LHCN-M2 (cell line): ENCODE results near the gene CRYGN. TPM values are rescaled to one million over a fixed set of nuclear protein-coding genes. Genes with fewer than 3 reads are reported as not detected.

Experiments used
- DNase-seq: peaks from one replicate; pipeline ENCODE4 v3.0.0-alpha.2; 2012; ENCODE audit warnings: low read depth
- total RNA-seq: library from RNA; depleted of rRNA; stranded (reverse); fragments of >200 nt; gene quantifications from 2 replicates; pipeline ENCODE4 v1.2.3, GENCODE V29; 2014

The CRYGN gene
- total RNA-seq, 1 experiment from 2014 or later, result not detected

DNA sequence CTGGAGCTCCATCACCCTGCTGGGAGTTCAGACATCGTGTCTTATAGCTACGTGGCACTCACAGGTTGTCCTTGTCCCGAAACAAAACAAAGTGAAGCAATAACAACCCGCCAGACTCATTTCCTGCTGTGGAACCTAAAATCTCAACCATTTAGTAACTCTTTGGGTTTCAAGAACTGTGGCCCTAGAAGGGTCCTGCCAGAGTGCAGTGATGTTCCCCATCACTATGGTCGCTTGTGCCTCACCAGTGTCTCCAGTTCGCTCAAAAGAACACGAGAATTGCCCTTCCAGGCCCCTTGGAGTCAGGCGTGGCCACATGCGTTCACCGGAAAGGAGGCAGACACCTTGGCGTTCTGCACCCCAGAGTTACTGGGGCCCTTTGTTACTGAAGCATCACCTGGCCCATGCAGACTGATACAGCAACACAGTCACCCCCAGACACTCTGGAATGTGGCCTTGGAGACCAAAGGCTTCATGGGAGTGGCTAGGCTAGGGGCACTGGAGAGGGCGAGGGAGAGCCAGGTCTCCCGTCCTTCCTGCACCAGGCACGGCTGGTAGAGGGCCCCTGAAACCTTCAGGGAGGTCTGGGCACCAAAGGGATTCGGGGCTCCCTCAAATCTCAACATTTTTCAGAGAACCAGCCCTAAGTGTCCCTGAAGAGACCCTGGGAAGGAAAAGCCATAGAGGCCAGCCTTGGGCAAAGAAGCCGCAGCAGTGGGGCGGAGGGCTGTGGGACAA is 908 bp downstream of the CRYGN start:
- no peak for DNase-seq

GRCh38 chr7:151437866-151438516 is 1.9 kb downstream of the CRYGN start:
- no peak for DNase-seq

DNA sequence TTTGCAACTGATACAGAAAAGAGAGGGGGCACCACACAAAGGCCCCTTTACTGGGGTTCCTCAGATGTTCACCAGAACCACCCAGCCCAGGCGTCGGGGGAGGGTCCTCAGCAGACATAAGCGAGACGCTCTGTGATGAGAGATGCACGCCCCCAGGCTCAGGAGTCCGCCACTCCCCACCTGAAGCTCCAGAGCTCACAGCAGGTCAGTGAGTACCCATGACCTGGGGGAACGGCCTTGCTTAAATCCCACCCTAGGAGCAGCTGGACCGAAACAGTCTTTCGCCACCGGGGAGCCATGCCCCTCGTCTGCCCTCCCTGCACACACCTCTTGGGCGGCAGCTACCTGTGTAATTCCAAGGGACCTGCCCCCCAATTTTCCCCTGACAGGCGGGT is 2.8 kb downstream of the CRYGN start:
- no peak for DNase-seq

DNA sequence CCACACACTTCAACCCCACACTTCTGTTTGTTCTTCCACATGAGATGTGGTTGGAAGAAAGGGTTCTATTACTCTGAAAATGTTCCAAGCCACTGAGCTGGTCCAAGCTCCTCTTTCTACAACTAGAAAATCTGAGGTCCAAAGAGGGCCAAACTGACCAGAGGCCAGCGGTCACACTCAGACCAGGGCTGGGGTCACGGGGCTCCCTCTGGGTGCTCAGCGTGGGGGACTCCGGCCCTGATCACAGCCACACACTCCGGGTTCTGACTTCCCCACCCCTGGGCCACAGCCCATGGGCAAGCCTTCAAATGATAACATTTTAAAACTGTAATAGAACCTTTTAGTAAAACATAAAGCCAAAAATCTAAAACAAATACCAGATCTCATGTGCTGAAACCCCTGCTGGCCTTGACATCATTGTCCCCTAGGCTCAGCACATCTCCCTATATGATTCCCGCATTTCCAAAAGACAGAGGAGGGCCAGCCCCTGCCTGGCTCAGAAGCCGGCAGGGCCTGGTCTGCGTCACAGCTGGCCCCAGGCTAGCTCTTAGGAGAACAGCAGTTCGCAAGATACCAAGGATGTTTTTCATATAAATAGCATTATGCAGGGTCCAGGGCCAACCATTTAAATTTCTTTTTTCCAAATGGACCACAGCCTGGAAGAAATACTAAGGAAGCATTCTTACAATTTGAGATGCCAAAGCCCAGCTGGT is 3.3 kb downstream of the CRYGN start:
- no peak for DNase-seq

- DNase-seq, result no peak
Observed at GRCh38 chr7:151435971-151436370, 4.0 kb downstream of the CRYGN start.

DNA sequence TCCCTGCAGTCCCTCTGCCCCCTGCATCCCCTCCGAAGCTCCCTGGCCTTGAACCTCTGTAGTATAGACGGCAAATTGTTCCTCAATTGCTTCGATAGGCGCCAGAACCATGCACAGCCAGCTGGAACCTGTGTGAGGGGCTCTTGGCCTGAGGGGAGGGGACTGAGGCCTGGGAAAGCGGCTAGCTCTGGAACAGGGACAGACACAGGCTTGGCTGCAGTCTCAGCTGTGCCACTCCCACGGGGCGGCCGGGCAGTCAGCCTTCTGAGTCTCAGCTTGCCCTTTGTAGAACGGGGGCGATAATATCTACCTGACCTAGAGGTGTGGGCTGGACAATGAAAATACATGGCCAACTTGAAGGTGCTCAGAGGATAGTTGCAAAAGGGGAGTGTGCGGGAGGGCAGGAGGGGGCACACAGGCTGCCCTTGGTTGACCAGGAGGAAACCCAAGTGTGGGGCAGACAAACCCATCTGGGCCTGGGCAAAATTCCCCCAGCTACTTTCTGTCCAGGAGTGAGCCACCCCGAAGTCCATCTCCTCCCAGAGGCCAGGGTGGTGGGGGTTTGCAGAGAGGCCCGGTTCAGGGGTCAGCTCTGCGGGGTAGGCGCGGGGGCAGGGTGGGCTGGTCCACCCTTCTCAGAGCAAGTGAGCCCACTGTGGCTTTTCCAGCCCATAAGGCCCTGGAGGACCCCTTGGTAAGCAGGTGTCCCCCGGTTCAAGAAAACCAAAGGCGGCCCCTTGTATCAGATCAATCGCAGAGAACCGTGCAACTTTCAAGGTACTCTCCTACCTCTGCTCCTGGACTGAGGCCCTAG is 4.6 kb downstream of the CRYGN start:
- DNase-seq, result no peak

GRCh38 chr7:151434549-151434948 is 5.4 kb downstream of the CRYGN start:
- DNase-seq, result no peak

GRCh38 chr7:151433721-151434400 is 6.1 kb downstream of the CRYGN start:
- no peak for DNase-seq

GRCh38 chr7:151432658-151433521 is 7.1 kb downstream of the CRYGN start:
- no peak for DNase-seq

GRCh38 chr7:151431768-151432311 is 8.1 kb downstream of the CRYGN start:
- DNase-seq, result no peak

GRCh38 chr7:151431281-151431767 is 8.6 kb downstream of the CRYGN start:
- DNase-seq, result no peak

GRCh38 chr7:151430391-151431205 is 9.3 kb downstream of the CRYGN start:
- no peak for DNase-seq

GRCh38 chr7:151429560-151430331 is 10.2 kb downstream of the CRYGN start:
- no peak for DNase-seq

DNA sequence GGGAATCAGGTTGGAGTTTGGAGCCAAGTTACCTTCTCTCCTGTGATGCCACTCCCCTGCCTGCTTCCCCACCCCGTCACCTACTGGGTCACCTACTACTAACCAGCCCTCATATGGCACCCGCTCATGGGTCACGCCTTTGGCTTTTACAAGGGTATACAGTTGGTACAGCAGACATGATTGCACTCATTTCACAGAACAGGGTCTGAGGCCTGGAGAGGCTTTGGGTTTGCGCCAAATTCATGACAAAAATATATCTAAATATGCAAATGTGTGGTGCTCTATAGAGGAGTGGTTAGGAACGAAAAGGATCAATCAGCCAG is 10.7 kb downstream of the CRYGN start:
- DNase-seq, result no peak

DNA sequence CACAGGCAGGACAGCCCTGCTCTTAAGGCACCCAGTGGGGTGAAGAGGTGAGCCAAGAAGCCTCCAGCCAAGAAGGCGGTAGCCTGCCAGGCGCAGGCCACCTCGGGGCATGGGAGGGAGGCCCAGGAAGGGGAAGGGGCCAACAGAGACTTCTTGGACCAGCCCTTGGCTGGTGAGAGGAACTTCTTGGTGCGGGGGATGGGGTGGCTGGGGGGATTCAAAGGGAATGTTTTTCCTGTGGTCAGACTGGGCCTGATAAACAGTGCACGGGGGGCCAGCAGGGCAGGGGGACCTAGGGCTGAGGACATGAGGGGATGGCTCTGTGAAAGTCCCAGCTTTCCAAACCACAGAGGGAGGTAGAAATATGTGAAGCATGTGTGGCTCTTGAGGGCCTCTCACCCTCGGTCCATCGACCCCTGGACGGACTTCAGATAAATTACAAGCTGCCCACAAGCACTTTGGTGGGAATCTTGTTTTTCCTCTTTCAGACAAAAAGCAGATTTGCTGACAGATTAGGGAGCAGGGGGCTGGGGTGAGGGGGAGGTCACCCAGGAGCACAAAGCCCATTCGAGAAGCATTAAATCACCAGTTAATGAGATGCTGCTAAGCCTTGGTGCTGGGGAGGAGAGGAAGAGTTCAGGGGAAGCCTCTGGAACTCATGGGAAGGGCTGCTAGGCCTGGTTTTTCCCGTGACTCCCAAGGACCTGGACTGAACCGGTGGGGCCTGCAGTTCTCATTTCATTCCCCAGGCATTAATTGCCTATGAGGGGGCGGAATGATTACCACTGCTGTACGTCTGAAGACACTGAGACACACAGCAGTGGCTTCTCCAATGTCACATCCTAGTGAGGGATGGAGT is 11.3 kb downstream of the CRYGN start:
- DNase-seq, result no peak

- no peak for DNase-seq
Observed at GRCh38 chr7:151427705-151428377, 12.1 kb downstream of the CRYGN start.
